Mesothelial cell of epicardium (in vitro differentiated cells): ENCODE results near the gene SAXO2. TPM values are rescaled to one million over a fixed set of nuclear protein-coding genes. Genes with fewer than 3 reads are reported as not detected.
"Not testable (repeated sequence)": the region's sequence is repeated elsewhere in the genome, so short reads cannot be mapped to it uniquely, and the experiment has no call there.

Experiments used
- DNase-seq, 2 experiments: peaks; one replicate each; pipeline ENCODE4 v3.0.0; 2021; ENCODE audit warnings: low spot score in 2 of 2; ENCODE audit not compliant: unreplicated experiment in 2 of 2
- H3K27ac Mint-ChIP-seq: 2 replicates; pipeline ENCODE4 v1.8.0; 2021; ENCODE audit warnings: mixed read lengths
- H3K27me3 Mint-ChIP-seq: 2 replicates; pipeline ENCODE4 v1.8.0; 2021; ENCODE audit warnings: low read depth, mixed read lengths
- H3K36me3 Mint-ChIP-seq: 2 replicates; pipeline ENCODE4 v1.8.0; 2021; ENCODE audit warnings: mixed read lengths
- H3K4me1 Mint-ChIP-seq: 2 replicates; pipeline ENCODE4 v1.8.0; 2021; ENCODE audit warnings: mixed read lengths
- H3K4me3 Mint-ChIP-seq: 2 replicates; pipeline ENCODE4 v1.8.0; 2021; ENCODE audit warnings: mild to moderate bottlenecking, moderate library complexity, mixed read lengths
- H3K9me3 Mint-ChIP-seq: 2 replicates; pipeline ENCODE4 v1.8.0; 2021; ENCODE audit warnings: mixed read lengths
- total RNA-seq: library from RNA; stranded (reverse); gene quantifications from 3 replicates; pipeline ENCODE4 v1.2.1, GENCODE V29; 2021
- TF ChIP-seq, protein P1 (sequence below): fragments of 200-600 bp; sonication (generic); IDR thresholded peaks from one replicate; pipeline ENCODE4 v1.5.0; 2021; ENCODE audit warnings: antibody characterized with exemption; ENCODE audit not compliant: unreplicated experiment

SAXO2 gene
- total RNA-seq: 3.3 to 4.3 TPM (median 4.0 TPM) in 3 replicates

GRCh38 chr15:82262422-82263026 lies at the start of gene SAXO2, which contains the start of gene EFL1:
Gene SAXO2 (plus strand): TSS chr15:82262818. CDS start chr15:82262880, 62 bp downstream.
Gene EFL1 (minus strand): TSS chr15:82262734. CDS start chr15:82261778, 956 bp downstream.
- peak; percentile 73 to 86 for DNase-seq
- peak within 1 kb of the TSS; percentile 91 for H3K4me3 Mint-ChIP-seq
- H3K36me3 Mint-ChIP-seq: peaks cover 8% of the 10 kb centered on the region
- no peaks in the 10 kb centered on the region for H3K9me3 Mint-ChIP-seq
- H3K4me1 Mint-ChIP-seq: peaks cover 24% of the 10 kb centered on the region
- peak within 1 kb of the TSS; percentile 70 for H3K27ac Mint-ChIP-seq
- no peaks in the 10 kb centered on the region for H3K27me3 Mint-ChIP-seq
- TF ChIP-seq, protein P1, sequence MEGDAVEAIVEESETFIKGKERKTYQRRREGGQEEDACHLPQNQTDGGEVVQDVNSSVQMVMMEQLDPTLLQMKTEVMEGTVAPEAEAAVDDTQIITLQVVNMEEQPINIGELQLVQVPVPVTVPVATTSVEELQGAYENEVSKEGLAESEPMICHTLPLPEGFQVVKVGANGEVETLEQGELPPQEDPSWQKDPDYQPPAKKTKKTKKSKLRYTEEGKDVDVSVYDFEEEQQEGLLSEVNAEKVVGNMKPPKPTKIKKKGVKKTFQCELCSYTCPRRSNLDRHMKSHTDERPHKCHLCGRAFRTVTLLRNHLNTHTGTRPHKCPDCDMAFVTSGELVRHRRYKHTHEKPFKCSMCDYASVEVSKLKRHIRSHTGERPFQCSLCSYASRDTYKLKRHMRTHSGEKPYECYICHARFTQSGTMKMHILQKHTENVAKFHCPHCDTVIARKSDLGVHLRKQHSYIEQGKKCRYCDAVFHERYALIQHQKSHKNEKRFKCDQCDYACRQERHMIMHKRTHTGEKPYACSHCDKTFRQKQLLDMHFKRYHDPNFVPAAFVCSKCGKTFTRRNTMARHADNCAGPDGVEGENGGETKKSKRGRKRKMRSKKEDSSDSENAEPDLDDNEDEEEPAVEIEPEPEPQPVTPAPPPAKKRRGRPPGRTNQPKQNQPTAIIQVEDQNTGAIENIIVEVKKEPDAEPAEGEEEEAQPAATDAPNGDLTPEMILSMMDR: no peak

GRCh38 chr15:82216092-82216491 lies 46.5 kb upstream of the SAXO2 start:
- not testable (repeated sequence) for H3K27ac Mint-ChIP-seq, H3K4me3 Mint-ChIP-seq, H3K9me3 Mint-ChIP-seq, DNase-seq, H3K27me3 Mint-ChIP-seq, H3K4me1 Mint-ChIP-seq
- peaks cover 18% of the 10 kb centered on the region for H3K36me3 Mint-ChIP-seq

- not testable (repeated sequence) for H3K27me3 Mint-ChIP-seq, H3K9me3 Mint-ChIP-seq, H3K27ac Mint-ChIP-seq, H3K4me3 Mint-ChIP-seq, H3K4me1 Mint-ChIP-seq, DNase-seq
- H3K36me3 Mint-ChIP-seq: peaks cover 13% of the 10 kb centered on the region
These were observed 41.1 kb upstream of the SAXO2 start for GRCh38 chr15:82221535-82221934.

GRCh38 chr15:82228750-82229149 lies 33.9 kb upstream of the SAXO2 start:
- no peaks in the 10 kb centered on the region for H3K9me3 Mint-ChIP-seq
- TF ChIP-seq, protein P1: no peak
- no peak for DNase-seq
- H3K27ac Mint-ChIP-seq: no peak overlapping the region
- peaks cover 28% of the 10 kb centered on the region for H3K36me3 Mint-ChIP-seq
- H3K4me1 Mint-ChIP-seq: no peaks in the 10 kb centered on the region
- no peak overlapping the region for H3K4me3 Mint-ChIP-seq
- no peaks in the 10 kb centered on the region for H3K27me3 Mint-ChIP-seq

GRCh38 chr15:82231233-82231632 lies 31.4 kb upstream of the SAXO2 start:
- peaks cover 24% of the 10 kb centered on the region for H3K36me3 Mint-ChIP-seq
- TF ChIP-seq, protein P1: no peak
- H3K27me3 Mint-ChIP-seq: no peaks in the 10 kb centered on the region
- no peak overlapping the region for H3K4me3 Mint-ChIP-seq
- DNase-seq: no peak
- no peak overlapping the region for H3K27ac Mint-ChIP-seq
- H3K9me3 Mint-ChIP-seq: no peaks in the 10 kb centered on the region
- H3K4me1 Mint-ChIP-seq: no peaks in the 10 kb centered on the region

GRCh38 chr15:82231842-82232241 lies 30.8 kb upstream of the SAXO2 start:
- Mint-ChIP-seq H3K4me1 (no peaks in the 10 kb centered on the region), H3K4me3 (no peak overlapping the region), H3K27ac (no peak overlapping the region), H3K9me3 (no peaks in the 10 kb centered on the region), H3K27me3 (no peaks in the 10 kb centered on the region), H3K36me3 (peaks cover 18% of the 10 kb centered on the region)
- TF ChIP-seq, protein P1: no peak
- no peak for DNase-seq

DNA sequence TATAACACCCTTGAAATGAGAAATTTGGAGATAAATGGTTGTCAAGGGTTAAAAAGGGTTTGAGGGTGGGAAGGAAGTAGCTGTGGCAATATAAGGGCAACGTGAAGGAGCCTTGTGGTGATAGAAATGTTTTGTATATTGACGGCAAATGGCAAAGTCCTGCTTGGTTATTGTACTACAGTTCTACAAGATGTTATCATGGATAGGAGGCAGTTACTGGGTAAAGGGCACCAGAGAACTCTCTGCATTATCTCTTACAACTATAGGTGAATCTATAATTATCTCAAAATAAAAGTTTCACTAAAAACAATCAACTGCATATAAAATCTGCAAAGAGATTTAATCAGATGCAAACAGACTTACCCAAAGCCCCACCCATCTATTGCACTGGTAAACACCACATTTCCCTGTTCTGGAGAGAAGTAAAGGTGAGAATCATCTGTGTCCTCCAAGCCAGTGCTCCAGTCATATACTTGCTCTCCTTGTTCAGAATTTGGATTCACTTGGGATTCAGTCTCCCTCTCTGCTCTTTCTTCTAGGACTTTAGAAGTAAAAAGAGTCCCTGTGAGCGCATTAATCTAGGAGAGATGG lies 24.6 kb upstream of the SAXO2 start:
- H3K27me3 Mint-ChIP-seq: not testable (repeated sequence)

More for the DNA sequence above, 24.6 kb upstream of the SAXO2 start:
- H3K9me3 Mint-ChIP-seq, H3K27ac Mint-ChIP-seq, DNase-seq, H3K4me3 Mint-ChIP-seq, H3K4me1 Mint-ChIP-seq: not testable (repeated sequence)
- peaks cover 21% of the 10 kb centered on the region for H3K36me3 Mint-ChIP-seq
